Measurements from ENCODE around the gene PLEKHA5.
"Not testable (repeated sequence)": the region's sequence is repeated elsewhere in the genome, so short reads cannot be mapped to it uniquely, and the experiment has no call there.

PLEKHA5 gene

DNA sequence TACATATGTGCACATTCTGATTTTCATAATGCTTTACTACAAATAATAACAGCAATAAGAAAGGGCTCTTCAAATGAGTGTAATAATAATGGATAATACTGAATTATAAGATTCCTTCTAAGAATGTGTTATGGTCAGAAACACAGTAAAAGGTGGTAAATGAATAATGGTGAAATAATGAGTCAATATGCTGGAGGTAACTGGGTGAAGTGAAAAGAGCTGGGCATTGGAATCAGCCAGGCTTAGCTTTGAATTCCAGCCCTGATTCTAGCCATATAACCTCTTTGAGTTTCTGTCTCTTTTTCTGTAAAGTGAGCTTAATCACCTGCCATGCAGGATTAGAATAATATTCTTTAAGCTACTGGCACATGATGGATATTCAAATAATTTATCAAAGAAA lies 39.1 kb downstream of the PLEKHA5 start:
- DNase-seq = no peak
- Mint-ChIP-seq H3K27me3 (no peaks in the 10 kb centered on the region), H3K4me3 (no peak overlapping the region), H3K9me3 (no peaks in the 10 kb centered on the region), H3K27ac (no peak overlapping the region), H3K36me3 (no peaks in the 10 kb centered on the region), H3K4me1 (no peaks in the 10 kb centered on the region)
- CTCF ChIA-PET = interaction anchor here (0.5 to 0.7 kb wide), 2 partner anchors 18 to 1006 kb away, joined by 3 read pairs; no protein-coding TSS in a partner anchor

DNA sequence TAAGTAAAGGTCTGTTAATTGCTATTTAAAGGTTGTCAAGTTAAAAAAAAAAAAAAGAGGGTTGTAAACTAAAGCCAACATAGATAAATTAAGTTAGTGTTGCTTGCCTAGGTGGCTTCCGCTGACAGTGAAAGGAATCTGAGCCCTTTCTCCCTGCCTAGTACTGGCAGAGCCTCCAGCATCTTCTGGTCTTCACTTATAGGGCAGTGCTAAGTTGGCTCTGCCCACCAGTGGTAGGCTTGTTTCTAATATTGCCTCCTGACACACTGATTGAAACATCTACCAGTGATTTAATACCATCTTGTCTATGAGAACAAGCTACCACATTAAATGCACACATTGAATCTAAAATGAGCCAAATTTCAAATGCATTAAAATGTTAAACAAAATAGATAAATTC lies 39.7 kb downstream of the PLEKHA5 start:
- CTCF ChIA-PET = interaction anchor here (0.7 kb wide), 1 partner anchor 1006 kb away, joined by 3 read pairs; no protein-coding TSS in a partner anchor
- H3K9me3 Mint-ChIP-seq = no peaks in the 10 kb centered on the region
- H3K4me3 Mint-ChIP-seq = no peak overlapping the region
- no peak overlapping the region for H3K27ac Mint-ChIP-seq
- DNase-seq = no peak
- no peaks in the 10 kb centered on the region for H3K4me1 Mint-ChIP-seq
- no peaks in the 10 kb centered on the region for H3K36me3 Mint-ChIP-seq
- H3K27me3 Mint-ChIP-seq = no peaks in the 10 kb centered on the region

DNA sequence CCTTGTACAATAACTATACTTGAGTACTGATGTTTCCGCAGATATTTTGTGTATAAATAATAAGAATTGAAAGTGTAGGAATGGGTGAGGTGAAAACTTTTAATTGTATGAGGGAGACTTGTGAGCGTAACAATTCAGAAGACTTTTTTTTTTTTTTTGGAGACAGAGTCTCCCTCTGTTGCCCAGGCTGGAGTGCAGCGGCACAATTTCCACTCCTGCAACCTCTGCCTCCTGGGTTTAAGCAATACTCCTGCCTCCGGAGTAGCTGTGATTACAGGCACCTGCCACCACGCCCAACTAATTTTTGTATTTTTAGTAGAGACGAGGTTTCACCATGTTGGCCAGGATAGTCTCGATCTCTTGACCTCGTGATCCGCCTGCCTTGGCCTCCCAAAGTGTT lies 40.8 kb downstream of the PLEKHA5 start:
- not testable (repeated sequence) for H3K9me3 Mint-ChIP-seq, DNase-seq, H3K4me1 Mint-ChIP-seq, H3K27ac Mint-ChIP-seq, H3K36me3 Mint-ChIP-seq, H3K27me3 Mint-ChIP-seq, H3K4me3 Mint-ChIP-seq
- CTCF ChIA-PET = interaction anchor here (1.8 kb wide), 1 partner anchor 16 kb away, joined by 4 read pairs; no protein-coding TSS in a partner anchor

DNA sequence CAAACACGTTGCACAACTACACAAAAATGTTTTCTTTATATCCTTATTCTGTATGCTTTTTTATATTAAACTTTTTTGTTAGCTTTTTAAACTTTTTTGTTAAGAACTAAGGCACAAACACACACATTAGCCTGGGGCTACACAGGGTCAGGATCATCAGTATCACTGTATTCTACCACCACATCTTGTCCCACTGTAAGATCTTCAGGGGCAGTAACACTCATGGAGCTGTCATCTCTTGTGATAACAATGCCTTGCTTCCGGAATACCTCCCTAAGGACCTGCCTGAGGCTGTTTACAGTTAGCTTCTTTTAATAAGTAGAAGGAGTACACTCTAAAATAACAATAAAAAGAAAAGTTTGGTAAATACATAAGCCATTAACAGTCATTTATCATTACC lies 42.2 kb downstream of the PLEKHA5 start:
- Mint-ChIP-seq H3K27ac (no peak overlapping the region), H3K27me3 (no peaks in the 10 kb centered on the region), H3K9me3 (no peaks in the 10 kb centered on the region), H3K4me3 (no peak overlapping the region), H3K36me3 (no peaks in the 10 kb centered on the region), H3K4me1 (no peaks in the 10 kb centered on the region)
- CTCF ChIA-PET = interaction anchor here (1.8 kb wide), 1 partner anchor 15 kb away, joined by 4 read pairs; no protein-coding TSS in a partner anchor
- no peak for DNase-seq

DNA sequence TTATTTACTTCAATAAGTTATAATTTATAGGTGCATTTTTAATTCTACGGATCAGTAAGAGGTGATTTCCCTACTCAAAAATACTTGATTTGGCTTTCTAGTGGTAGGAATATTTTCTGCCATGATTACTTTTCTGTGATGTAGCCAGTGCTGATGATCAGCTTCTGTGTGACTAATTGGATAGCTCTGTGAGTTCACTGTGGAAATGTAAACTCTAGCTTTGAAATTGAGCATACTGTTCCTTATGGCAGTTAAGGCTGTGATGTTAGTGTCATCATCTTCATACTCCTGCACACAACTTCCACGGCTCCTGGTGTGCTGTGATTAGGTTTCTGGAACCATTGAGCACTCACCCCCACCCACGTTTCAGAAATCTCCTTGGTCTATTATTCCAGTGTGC lies 48.2 kb downstream of the PLEKHA5 start:
- no peak overlapping the region for H3K4me3 Mint-ChIP-seq

DNA sequence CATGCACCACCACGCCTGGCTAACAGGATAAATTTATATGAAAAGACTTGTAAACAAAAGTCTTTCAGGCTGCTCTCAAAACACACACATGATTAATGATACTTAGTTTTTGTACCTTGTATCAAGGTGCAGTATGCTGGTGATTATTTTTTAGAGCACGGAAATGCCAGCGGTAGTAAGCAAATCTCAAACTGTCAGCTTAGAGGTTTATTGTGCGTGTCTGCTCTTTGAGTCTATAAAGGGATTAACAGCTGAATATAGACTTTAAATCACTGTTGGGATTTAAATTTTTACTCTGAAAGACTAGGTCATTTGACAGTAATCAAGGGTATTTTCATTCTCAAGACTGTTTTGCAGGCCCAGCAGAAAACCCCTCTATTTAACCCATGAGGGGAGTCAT lies 50.5 kb downstream of the PLEKHA5 start:
- H3K36me3 Mint-ChIP-seq = no peaks in the 10 kb centered on the region
- H3K27me3 Mint-ChIP-seq = no peaks in the 10 kb centered on the region
- no peak for DNase-seq
- no peaks in the 10 kb centered on the region for H3K9me3 Mint-ChIP-seq
- no peaks in the 10 kb centered on the region for H3K4me1 Mint-ChIP-seq
- CTCF ChIA-PET = no interaction called here
- H3K27ac Mint-ChIP-seq = no peak overlapping the region
- H3K4me3 Mint-ChIP-seq = no peak overlapping the region

More for the DNA sequence above, 48.2 kb downstream of the PLEKHA5 start:
- Mint-ChIP-seq H3K9me3 (no peaks in the 10 kb centered on the region), H3K4me1 (no peaks in the 10 kb centered on the region), H3K27ac (no peak overlapping the region), H3K27me3 (no peaks in the 10 kb centered on the region), H3K36me3 (no peaks in the 10 kb centered on the region)
- CTCF ChIA-PET = no interaction called here
- DNase-seq = no peak

DNA sequence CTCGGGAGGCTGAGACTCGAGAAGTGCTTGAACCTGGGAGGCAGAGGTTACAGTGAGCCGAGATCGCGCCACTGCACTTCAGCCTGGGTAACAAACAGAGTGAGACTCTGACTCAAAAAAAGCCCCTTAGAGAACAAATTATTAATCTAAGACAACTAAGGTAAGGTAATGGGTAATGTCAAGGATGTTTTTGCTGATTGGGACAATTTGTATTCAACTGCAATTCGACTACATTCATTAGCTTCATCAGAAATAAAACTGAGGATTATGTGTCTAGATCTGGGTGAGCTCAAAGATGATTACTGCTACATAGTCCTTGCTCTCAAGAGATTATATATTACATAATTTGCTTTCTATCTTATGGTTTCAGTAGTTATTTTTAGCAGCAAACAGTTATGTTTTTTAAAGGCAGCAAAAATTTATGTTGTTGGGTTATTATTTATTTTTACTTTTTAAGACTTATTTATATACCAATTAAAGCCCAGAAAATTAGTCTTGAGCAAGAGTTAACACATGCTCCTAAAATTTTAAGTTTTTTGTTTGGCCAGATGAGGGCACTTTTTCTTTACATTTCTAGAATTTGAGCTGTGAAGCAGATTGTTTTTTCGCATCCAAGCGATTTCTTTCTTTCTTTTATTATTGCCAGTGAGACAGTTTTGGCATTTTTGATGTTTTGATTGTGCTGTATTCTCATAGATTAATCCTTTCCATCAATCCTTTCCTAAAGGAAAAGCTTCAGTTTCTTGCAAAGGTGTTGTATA lies 52.3 kb downstream of the PLEKHA5 start:
- no peaks in the 10 kb centered on the region for H3K27me3 Mint-ChIP-seq
- DNase-seq = no peak
- CTCF ChIA-PET = no interaction called here
- no peak overlapping the region for H3K27ac Mint-ChIP-seq
- H3K4me1 Mint-ChIP-seq = no peaks in the 10 kb centered on the region
- H3K36me3 Mint-ChIP-seq = no peaks in the 10 kb centered on the region
- H3K4me3 Mint-ChIP-seq = no peak overlapping the region
- no peaks in the 10 kb centered on the region for H3K9me3 Mint-ChIP-seq

DNA sequence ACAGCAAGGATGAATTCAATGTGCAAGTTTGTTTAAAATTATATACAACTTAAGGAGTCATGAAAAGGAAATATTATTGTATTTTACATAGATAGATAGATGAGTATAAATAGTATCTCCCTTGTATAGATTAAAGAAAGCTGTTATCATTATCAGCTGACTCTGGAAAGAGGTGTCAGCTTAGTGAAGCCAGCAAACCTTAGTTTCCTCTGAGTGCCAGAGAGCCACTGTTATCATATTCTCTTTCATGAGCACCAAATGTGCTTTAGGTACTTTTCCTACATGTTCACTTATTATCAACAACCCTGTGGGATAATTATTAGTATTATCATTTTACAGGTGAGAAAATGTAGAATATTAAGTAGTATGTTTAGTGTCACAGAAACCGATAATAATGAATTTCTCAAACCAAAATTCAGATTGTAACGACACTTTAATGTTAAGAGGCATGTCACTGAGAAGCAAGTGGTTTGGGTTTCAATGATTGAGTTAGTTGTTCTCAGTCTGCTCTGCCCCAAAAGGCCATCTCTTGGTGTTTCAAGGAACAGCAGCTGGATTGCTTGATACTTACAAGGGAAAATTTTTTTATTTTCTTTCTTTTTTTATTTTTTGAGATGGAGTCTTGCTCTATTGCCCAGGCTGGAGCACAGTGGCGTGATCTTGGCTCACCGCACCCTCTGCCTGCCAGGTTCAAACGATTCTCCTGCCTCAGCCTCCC lies 53.7 kb downstream of the PLEKHA5 start:
- no peaks in the 10 kb centered on the region for H3K27me3 Mint-ChIP-seq
- H3K4me1 Mint-ChIP-seq = no peaks in the 10 kb centered on the region
- no peak for DNase-seq
- no peak overlapping the region for H3K27ac Mint-ChIP-seq
- no peaks in the 10 kb centered on the region for H3K9me3 Mint-ChIP-seq
- CTCF ChIA-PET = no interaction called here
- no peaks in the 10 kb centered on the region for H3K36me3 Mint-ChIP-seq
- H3K4me3 Mint-ChIP-seq = no peak overlapping the region

DNA sequence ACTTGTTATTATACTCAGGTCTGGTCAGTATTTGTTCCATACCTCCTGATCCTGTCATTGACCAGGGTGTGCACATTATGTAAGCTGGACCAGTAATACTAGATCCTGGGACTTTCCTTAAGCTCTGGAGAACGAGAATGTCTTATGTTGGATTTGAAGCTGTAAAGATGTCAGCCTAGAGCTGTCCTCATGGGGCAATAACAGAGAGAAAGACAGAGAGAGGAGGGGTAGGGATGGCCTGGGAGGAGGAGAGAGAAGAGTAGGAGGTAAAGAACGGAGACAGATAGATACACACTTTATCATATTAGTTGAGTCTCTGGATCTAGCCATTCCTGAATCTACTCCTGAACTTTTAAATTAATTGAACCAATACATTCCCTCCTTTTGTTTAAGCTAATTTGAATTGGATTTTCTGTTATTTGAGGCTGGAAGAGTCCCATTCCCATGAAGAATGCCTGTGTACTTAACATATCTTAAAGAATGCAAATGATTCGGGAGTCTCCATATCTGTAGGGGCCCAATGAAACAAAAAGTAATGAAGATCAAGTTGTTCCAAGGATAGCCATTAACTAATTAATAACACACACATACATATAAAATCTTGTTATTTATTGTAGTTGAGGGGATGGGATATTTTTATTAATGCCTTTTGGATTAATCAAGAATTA lies 55.9 kb downstream of the PLEKHA5 start:
- no peak for DNase-seq
- no peak overlapping the region for H3K4me3 Mint-ChIP-seq

DNA sequence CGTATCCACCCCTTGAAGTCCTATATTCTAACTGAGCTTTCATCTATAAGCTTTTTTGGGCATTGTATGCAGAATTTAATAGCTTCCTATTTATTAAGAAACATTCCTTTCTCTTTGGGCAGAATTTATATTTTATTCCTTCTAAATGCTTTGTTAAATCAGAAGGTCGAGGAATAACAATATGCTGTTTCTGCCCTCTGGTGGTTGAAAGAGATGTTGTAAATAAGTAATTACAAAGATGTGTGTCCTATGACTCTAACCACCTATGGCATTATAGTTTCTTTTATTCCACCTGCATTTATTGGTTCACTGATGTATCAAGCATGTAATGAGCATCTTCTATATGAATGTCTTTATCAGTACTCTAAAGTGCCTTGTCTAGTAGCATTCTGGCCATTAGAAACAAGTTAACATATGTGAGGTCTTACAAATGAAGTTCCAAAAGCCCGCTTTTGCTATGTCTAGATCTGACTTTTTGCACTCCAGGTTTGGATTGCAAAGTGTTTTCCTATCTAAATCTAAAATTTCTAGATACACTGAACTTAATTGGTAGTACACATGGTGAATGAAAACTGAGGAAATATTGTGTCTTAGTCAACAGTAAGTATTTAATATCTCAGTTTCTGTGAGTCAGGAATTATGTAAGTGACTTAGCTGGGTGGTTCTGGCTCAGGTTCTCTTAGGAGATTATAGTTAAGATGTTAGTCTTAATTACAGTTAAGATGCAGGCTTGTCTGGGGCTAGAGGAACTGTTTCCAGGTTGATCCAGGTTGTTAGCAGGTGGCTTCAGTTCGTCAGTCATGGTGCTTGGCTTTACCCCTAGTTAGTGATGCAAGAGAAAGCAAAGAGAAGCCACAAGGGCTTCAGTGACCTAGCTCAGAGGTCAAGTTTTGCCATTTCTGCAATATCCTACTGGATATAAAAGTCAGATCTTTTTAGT lies 57.5 kb downstream of the PLEKHA5 start:
- Mint-ChIP-seq H3K27me3 (no peaks in the 10 kb centered on the region), H3K36me3 (no peaks in the 10 kb centered on the region), H3K27ac (no peak overlapping the region), H3K9me3 (no peaks in the 10 kb centered on the region), H3K4me3 (no peak overlapping the region), H3K4me1 (no peaks in the 10 kb centered on the region)
- CTCF ChIA-PET = interaction anchor here (0.5 to 2.1 kb wide), 16 partner anchors 12 to 1047 kb away, joined by 3 to 13 read pairs (median 3); no protein-coding TSS in a partner anchor
- DNase-seq = no peak

More for the DNA sequence above, 55.9 kb downstream of the PLEKHA5 start:
- Mint-ChIP-seq H3K36me3 (no peaks in the 10 kb centered on the region), H3K4me1 (no peaks in the 10 kb centered on the region), H3K27me3 (no peaks in the 10 kb centered on the region), H3K9me3 (no peaks in the 10 kb centered on the region), H3K27ac (no peak overlapping the region)
- CTCF ChIA-PET = interaction anchor here (1.2 to 2.1 kb wide), 5 partner anchors 197 to 1046 kb away, joined by 3 to 13 read pairs (median 6); no protein-coding TSS in a partner anchor

DNA sequence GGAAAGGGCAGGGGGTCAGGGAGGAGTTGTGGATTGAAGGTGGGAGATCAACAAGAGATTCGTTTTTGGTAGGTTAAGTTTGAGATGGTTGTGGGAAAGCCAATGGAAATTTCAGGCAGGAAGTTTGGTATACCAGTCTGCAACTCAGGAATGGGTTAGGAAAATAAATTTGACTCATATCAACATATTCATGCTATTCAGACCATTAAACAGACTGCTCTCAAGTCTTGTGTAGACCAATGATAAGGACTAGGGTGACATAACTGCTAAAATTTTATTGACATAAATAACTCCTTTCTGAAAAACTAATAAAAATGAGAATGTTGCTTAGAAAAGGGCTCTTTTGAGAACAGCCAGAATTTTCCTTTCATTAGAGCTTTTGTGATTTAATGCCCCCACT lies 60.0 kb downstream of the PLEKHA5 start:
- Mint-ChIP-seq H3K36me3 (no peaks in the 10 kb centered on the region), H3K27ac (no peak overlapping the region), H3K4me3 (no peak overlapping the region), H3K4me1 (no peaks in the 10 kb centered on the region), H3K9me3 (no peaks in the 10 kb centered on the region), H3K27me3 (no peaks in the 10 kb centered on the region)
- CTCF ChIA-PET = interaction anchor here (1.2 kb wide), 1 partner anchor 10 kb away, joined by 3 read pairs; no protein-coding TSS in a partner anchor
- no peak for DNase-seq

DNA sequence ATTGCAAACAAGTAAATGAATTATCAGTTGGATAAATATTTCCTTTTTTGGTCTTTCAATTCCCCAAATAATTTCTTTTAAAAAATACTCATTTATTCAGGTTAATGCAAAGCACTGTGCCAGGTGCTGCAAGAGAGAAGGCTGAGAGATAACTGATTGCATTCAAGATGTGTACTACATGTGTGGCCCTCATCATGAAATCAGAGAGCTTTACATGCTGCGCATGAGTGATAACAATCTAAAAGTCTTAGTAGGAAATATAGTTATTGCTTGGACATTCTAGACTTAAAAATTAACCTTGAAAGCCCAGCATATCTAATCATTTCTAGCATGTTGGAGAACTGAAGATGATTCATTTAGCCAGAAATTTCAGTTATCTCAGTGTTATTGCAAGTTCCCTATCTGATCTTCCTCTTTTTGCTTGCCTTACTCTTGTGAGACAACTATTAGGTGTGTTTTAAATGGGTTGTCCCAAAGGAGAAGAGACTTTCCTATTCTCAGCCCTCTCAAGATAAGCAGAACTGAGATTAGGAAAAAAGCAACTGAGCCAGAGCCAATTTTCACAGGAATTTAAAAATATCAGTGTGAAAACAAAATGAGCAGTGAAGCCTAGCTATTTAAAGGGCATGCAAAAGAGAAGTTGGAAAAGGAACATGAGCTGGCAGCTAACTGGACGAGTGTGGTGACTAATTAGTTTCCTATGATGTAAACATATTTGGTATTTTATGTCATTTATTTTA lies 60.9 kb downstream of the PLEKHA5 start:
- DNase-seq = no peak
- H3K27me3 Mint-ChIP-seq = no peaks in the 10 kb centered on the region
- no peak overlapping the region for H3K4me3 Mint-ChIP-seq
- no peak overlapping the region for H3K27ac Mint-ChIP-seq
- no peaks in the 10 kb centered on the region for H3K9me3 Mint-ChIP-seq
- H3K36me3 Mint-ChIP-seq = no peaks in the 10 kb centered on the region
- CTCF ChIA-PET = interaction anchor here (0.6 to 1.2 kb wide), 2 partner anchors 9 to 1048 kb away, joined by 3 read pairs; no protein-coding TSS in a partner anchor
- no peaks in the 10 kb centered on the region for H3K4me1 Mint-ChIP-seq

DNA sequence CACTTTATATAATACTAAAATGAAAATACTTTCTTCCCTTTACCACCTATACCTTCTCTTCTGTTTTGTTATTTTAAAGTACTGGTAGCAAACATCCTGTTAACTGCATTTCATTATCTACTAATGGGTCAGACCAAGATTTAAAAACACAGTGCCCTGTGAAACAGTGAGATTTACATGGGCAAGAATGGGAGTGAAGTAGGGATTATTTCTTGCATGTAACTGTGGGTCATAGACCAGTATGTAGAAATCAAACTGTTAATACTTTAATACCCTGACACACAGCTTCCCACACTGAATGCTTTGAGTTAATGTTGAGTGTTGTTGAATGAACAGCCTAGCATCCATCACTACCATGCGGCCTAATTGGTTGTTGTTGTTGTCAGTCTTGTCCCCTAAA lies 61.6 kb downstream of the PLEKHA5 start:
- CTCF ChIA-PET = interaction anchor here (0.6 kb wide), 1 partner anchor 1048 kb away, joined by 3 read pairs; no protein-coding TSS in a partner anchor
- no peak overlapping the region for H3K27ac Mint-ChIP-seq
- no peak for DNase-seq
- no peaks in the 10 kb centered on the region for H3K27me3 Mint-ChIP-seq
- no peaks in the 10 kb centered on the region for H3K4me1 Mint-ChIP-seq
- no peaks in the 10 kb centered on the region for H3K36me3 Mint-ChIP-seq
- H3K4me3 Mint-ChIP-seq = no peak overlapping the region
- no peaks in the 10 kb centered on the region for H3K9me3 Mint-ChIP-seq

Data from activated naive CD4-positive, alpha-beta T cell treated with anti-CD3 and anti-CD28 coated beads, Interleukin-2, amount 10 ng/mL, durations not matched to agents 7 days and 5 days (primary cell).